Measurements from ENCODE around the gene WFS1.

Gene WFS1

DNA sequence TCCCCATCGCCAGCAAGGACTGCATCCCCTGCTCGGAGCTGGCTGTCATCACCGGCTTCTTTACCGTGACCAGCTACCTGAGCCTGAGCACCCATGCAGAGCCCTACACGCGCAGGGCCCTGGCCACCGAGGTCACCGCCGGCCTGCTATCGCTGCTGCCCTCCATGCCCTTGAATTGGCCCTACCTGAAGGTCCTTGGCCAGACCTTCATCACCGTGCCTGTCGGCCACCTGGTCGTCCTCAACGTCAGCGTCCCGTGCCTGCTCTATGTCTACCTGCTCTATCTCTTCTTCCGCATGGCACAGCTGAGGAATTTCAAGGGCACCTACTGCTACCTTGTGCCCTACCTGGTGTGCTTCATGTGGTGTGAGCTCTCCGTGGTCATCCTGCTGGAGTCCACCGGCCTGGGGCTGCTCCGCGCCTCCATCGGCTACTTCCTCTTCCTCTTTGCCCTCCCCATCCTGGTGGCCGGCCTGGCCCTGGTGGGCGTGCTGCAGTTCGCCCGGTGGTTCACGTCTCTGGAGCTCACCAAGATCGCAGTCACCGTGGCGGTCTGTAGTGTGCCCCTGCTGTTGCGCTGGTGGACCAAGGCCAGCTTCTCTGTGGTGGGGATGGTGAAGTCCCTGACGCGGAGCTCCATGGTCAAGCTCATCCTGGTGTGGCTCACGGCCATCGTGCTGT lies 31.5 kb downstream of the WFS1 start:
- TF ChIP-seq, protein P1, sequence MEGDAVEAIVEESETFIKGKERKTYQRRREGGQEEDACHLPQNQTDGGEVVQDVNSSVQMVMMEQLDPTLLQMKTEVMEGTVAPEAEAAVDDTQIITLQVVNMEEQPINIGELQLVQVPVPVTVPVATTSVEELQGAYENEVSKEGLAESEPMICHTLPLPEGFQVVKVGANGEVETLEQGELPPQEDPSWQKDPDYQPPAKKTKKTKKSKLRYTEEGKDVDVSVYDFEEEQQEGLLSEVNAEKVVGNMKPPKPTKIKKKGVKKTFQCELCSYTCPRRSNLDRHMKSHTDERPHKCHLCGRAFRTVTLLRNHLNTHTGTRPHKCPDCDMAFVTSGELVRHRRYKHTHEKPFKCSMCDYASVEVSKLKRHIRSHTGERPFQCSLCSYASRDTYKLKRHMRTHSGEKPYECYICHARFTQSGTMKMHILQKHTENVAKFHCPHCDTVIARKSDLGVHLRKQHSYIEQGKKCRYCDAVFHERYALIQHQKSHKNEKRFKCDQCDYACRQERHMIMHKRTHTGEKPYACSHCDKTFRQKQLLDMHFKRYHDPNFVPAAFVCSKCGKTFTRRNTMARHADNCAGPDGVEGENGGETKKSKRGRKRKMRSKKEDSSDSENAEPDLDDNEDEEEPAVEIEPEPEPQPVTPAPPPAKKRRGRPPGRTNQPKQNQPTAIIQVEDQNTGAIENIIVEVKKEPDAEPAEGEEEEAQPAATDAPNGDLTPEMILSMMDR (IDR thresholded peaks at IDR 0.05; ENCODE audit: control insufficient read depth, insufficient read depth, low read depth, low read length, missing control alignments) = no peak
- no peak overlapping the region for H3K4me3 ChIP-seq (ENCODE audit: control insufficient read depth, low read depth, low read length)
- no peak for DNase-seq (ENCODE audit: low read depth)

GRCh38 chr4:6301732-6302442 lies 32.2 kb downstream of the WFS1 start:
- DNase-seq (ENCODE audit: low read depth) = no peak
- TF ChIP-seq, protein P1 (IDR thresholded peaks at IDR 0.05; ENCODE audit: control insufficient read depth, insufficient read depth, low read depth, low read length, missing control alignments) = no peak
- no peak overlapping the region for H3K4me3 ChIP-seq (ENCODE audit: control insufficient read depth, low read depth, low read length)

DNA sequence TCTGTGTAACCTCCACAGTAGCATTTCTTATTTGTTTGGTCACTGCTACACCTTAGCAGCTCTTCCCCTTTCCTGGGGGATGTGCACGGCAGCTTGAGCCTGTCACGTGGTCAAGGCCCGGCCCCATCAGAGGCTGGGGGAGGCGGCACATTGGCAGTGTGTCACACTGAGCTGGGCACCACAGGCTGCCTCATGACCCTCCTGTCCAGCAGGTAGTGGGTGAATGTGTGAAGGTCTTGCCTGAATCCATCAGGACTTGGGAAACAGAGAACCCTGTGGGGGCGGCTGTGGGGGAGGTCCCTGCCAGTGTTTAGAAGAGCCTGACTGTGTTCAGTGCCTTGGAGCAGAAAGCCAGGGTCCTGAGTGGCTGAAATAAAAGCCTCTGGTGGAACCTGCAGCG lies 33.2 kb downstream of the WFS1 start:
- H3K4me3 ChIP-seq (ENCODE audit: control insufficient read depth, low read depth, low read length) = no peak overlapping the region
- TF ChIP-seq, protein P1 (IDR thresholded peaks at IDR 0.05; ENCODE audit: control insufficient read depth, insufficient read depth, low read depth, low read length, missing control alignments) = no peak
- no peak for DNase-seq (ENCODE audit: low read depth)

DNA sequence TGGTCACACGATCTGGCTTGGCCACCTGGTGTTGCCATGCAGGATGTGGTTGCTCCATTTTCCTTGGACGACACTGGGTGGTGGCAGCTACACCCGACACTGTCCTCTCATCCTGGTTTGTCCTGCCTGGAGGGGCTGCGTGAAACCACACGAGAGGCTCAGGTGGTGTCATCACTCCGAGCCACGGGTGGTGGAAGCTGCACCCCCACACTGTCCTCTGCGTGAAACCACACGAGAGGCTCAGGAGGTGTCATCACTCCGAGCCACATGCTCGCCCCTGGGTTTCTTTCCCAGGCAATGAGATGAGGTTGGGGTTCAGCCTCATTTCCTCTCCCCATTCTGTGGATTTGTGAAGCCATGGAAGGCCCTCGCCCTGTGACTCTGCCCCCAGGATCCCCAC lies 34.3 kb downstream of the WFS1 start:
- no peak for DNase-seq (ENCODE audit: low read depth)
- H3K4me3 ChIP-seq (ENCODE audit: control insufficient read depth, low read depth, low read length) = no peak overlapping the region
- TF ChIP-seq, protein P1 (IDR thresholded peaks at IDR 0.05; ENCODE audit: control insufficient read depth, insufficient read depth, low read depth, low read length, missing control alignments) = no peak

DNA sequence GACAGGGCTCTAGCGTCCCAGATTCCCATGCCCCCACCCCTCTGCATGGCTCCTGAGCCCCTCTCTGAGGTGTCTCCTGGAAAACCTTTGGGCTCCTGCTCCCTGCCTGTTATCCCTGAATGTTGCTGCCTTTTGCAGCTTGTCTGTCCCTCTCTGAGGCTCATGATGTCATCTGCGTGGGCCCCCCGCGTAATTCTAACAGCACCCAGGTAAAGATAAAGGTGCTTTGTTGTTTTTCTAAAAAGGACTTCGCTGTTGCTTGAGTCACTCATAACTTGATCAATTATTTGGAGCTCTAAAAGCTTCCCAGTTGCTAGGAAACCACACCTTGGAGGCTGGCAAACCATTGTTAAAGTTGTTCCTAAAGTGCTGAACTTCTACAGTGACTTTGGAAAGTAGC lies 36.6 kb downstream of the WFS1 start:
- DNase-seq (ENCODE audit: low read depth) = no peak
- no peak overlapping the region for H3K4me3 ChIP-seq (ENCODE audit: control insufficient read depth, low read depth, low read length)
- TF ChIP-seq, protein P1 (IDR thresholded peaks at IDR 0.05; ENCODE audit: control insufficient read depth, insufficient read depth, low read depth, low read length, missing control alignments) = no peak

DNA sequence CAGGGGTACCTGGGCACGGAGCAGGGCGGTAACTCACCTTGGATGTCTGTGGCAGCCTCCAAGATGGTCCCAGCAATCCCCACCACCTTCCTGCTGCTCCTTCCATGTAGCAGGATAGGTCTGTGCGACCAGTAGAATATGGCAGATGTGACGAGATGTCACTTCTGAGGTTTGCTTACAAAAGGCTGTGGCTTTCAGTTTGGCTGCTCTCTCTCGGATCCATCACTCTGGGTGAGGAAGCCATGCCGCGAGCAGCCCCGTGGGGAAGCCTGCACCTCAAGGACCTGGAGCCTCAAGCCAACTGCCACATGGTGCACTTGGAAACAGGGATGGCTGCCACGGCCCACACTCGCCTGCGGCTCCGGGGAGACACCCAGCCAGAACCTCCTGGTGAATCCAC lies 37.6 kb downstream of the WFS1 start:
- no peak overlapping the region for H3K4me3 ChIP-seq (ENCODE audit: control insufficient read depth, low read depth, low read length)
- TF ChIP-seq, protein P1 (IDR thresholded peaks at IDR 0.05; ENCODE audit: control insufficient read depth, insufficient read depth, low read depth, low read length, missing control alignments) = no peak
- DNase-seq (ENCODE audit: low read depth) = no peak
